K562 (cell line): Measurements from ENCODE around the gene SAE1. TPM values are rescaled to one million over a fixed set of nuclear protein-coding genes. Genes with fewer than 3 reads are reported as not detected.

Source experiments
- ATAC-seq: fragments of 200-7000 bp; cut with Tn5 transposase; 3 replicates; pipeline ENCODE4 v1.9.1; 2020; ENCODE audit warnings: moderate library complexity
- BruUV-seq: library from RNA; stranded (reverse); fragments of 400-500 nt; replicated peaks from 2 replicates; lab custom pipeline; 2021; lab: Mats Ljungman, UMichigan
- CTCF ChIA-PET: fragments of 300-600 bp; formaldehyde crosslinking; extraction: SDS; loops from one replicate; lab custom pipeline; 2021; ENCODE audit warnings: low intra/inter-chr PET ratio; lab: Yijun Ruan, JAX
- POLR2A ChIA-PET: fragments of 300-600, 350-650 bp; sonication (Branson Sonifier 250); formaldehyde crosslinking; extraction: SDS; loops from one replicate; lab custom pipeline; 2021; ENCODE audit warnings: antibody characterized with exemption, inconsistent platforms; lab: Yijun Ruan, JAX
- DNase-seq, 4 experiments: peaks; one replicate each; pipeline versions ENCODE4 v3.0.0 to v3.0.0-alpha.2; 2011 to 2018; ENCODE audit warnings: low spot score in 3 of 4, mixed read lengths in 3 of 4; ENCODE audit errors: extremely low read depth in 1 of 4
- FAIRE-seq: peaks from 2 replicates; lab custom pipeline; 2011; peaks lifted over from hg19 to GRCh38; lab: Jason Lieb, UNC
- H2AFZ ChIP-seq: 2 replicates; pipeline ENCODE4 v1.6.0; 2011; ENCODE audit warnings: low read depth, low read length, control low read depth, inconsistent platforms
- H3K27ac ChIP-seq: fragments of 200-600 bp; 3 replicates; pipeline ENCODE4 v1.8.0; 2011; ENCODE audit warnings: low read depth, mild to moderate bottlenecking, control low read depth, inconsistent platforms, low read length, moderate library complexity, mixed read lengths; ENCODE audit errors: extremely low read depth
- H3K27me3 ChIP-seq, 2 experiments: fragments of 300-600 bp in 1 of 2; 2 replicates in 1 of 2; 3 replicates in 1 of 2; pipeline versions ENCODE4 v1.6.0 to v1.8.0; 2011; ENCODE audit warnings: inconsistent platforms in 2 of 2, low read length in 2 of 2, mild to moderate bottlenecking in 1 of 2, mixed read lengths in 1 of 2, moderate library complexity in 1 of 2; ENCODE audit not compliant: control insufficient read depth in 2 of 2, insufficient read depth in 2 of 2
- H3K36me3 ChIP-seq: fragments of 300-600 bp; 3 replicates; pipeline ENCODE4 v1.8.0; 2011; ENCODE audit warnings: mild to moderate bottlenecking, low read length, inconsistent platforms; ENCODE audit not compliant: control insufficient read depth, insufficient read depth
- H3K4me1 ChIP-seq, 2 experiments: fragments of 200-600 bp in 1 of 2; replicated peaks in 1 of 2; 2 replicates in 1 of 2; 3 replicates in 1 of 2; pipeline versions ENCODE4 v1.5.1 to v1.8.0; 2011; ENCODE audit warnings: inconsistent platforms in 2 of 2, low read length in 2 of 2, mild to moderate bottlenecking in 1 of 2, mixed read lengths in 1 of 2, moderate library complexity in 1 of 2; ENCODE audit not compliant: control insufficient read depth in 2 of 2, insufficient read depth in 2 of 2
- H3K4me2 ChIP-seq: 2 replicates; pipeline ENCODE4 v1.6.1; 2011; ENCODE audit warnings: low read length, control low read depth, inconsistent platforms, mixed read lengths; ENCODE audit not compliant: insufficient read depth
- H3K4me3 ChIP-seq: fragments of 200-600 bp; sonication (generic), shearing (Covaris generic); 2 replicates; pipeline ENCODE4 v1.5.1; 2016; ENCODE audit warnings: control low read depth, inconsistent platforms
- H3K79me2 ChIP-seq: fragments of 200-600 bp; 3 replicates; pipeline ENCODE4 v1.8.0; 2011; ENCODE audit warnings: low read length, inconsistent platforms; ENCODE audit not compliant: control insufficient read depth, insufficient read depth
- H3K9ac ChIP-seq, 2 experiments: 2 replicates each; pipeline versions ENCODE4 v1.6.0 to v1.6.1; 2011; ENCODE audit warnings: low read depth in 2 of 2, low read length in 2 of 2, control low read depth in 1 of 2, inconsistent platforms in 1 of 2, mild to moderate bottlenecking in 1 of 2, mixed read lengths in 1 of 2; ENCODE audit not compliant: insufficient read depth in 1 of 2
- H3K9me1 ChIP-seq: one replicate; pipeline ENCODE4 v1.6.0; 2011; ENCODE audit warnings: inconsistent platforms, mild to moderate bottlenecking, low read length, moderate library complexity; ENCODE audit not compliant: control insufficient read depth, insufficient read depth
- H3K9me3 ChIP-seq: replicated peaks from 2 replicates; pipeline ENCODE4 v1.5.1; 2011; ENCODE audit warnings: low read depth, low read length, inconsistent platforms; ENCODE audit not compliant: control insufficient read depth, insufficient read depth
- H4K20me1 ChIP-seq: replicated peaks from 2 replicates; pipeline ENCODE4 v1.6.1; 2011; ENCODE audit warnings: low read length, inconsistent platforms, mixed read lengths; ENCODE audit not compliant: control insufficient read depth, insufficient read depth
- AFF4 ChIP-seq: sonication (generic); formaldehyde crosslinking; IDR thresholded peaks from 2 replicates; pipeline ENCODE4 v1.8.0; 2023; ENCODE audit warnings: mild to moderate bottlenecking, missing genetic modification reagents
- ETV1 ChIP-seq: fragments of 450-650 bp; conservative IDR thresholded peaks from 2 replicates; pipeline ENCODE4 v1.6.1; 2016; ENCODE audit warnings: missing genetic modification characterization, control low read depth, low read depth, missing compliant biosample characterization
- GABPA ChIP-seq: fragments of 200-800 bp; sonication (Bioruptor generic); conservative IDR thresholded peaks from 2 replicates; pipeline ENCODE4 v1.6.1; 2016; ENCODE audit warnings: low read depth, missing genetic modification characterization, missing compliant biosample characterization
- HDGF ChIP-seq: fragments of 450-650 bp; IDR thresholded peaks from 2 replicates; pipeline ENCODE4 v1.6.1; 2016
- MNT ChIP-seq, 2 experiments: fragments of 450-650 bp; conservative IDR thresholded peaks; 2 replicates each; pipeline ENCODE4 v1.6.1; 2017; ENCODE audit warnings: mild to moderate bottlenecking in 2 of 2, moderate library complexity in 2 of 2
- NONO ChIP-seq, 2 experiments: fragments of 200-400 bp in 1 of 2; fragments of 450-650 bp in 1 of 2; formaldehyde crosslinking in 1 of 2; IDR thresholded peaks; 2 replicates each; pipeline ENCODE4 v1.6.1; 2017; ENCODE audit warnings: low read depth in 2 of 2, mild to moderate bottlenecking in 2 of 2, moderate library complexity in 2 of 2, low read length in 1 of 2
- NR2C1 ChIP-seq, 2 experiments: fragments of 450-650 bp; IDR thresholded peaks; 2 replicates each; pipeline ENCODE4 v1.6.1; 2017; ENCODE audit warnings: mild to moderate bottlenecking in 2 of 2, antibody characterized with exemption in 1 of 2, inconsistent platforms in 1 of 2, missing compliant biosample characterization in 1 of 2, missing genetic modification characterization in 1 of 2
- SIX5 ChIP-seq, 2 experiments: IDR thresholded peaks; 2 replicates each; pipeline ENCODE4 v1.6.1; 2011; ENCODE audit warnings: low read length in 2 of 2, borderline replicate concordance in 1 of 2, low read depth in 1 of 2, mild to moderate bottlenecking in 1 of 2, moderate library complexity in 1 of 2; ENCODE audit not compliant: insufficient read depth in 1 of 2
- SMAD2 ChIP-seq: fragments of 150-350 bp; IDR thresholded peaks from 2 replicates; pipeline ENCODE4 v1.6.1; 2014; ENCODE audit warnings: low read depth, mild to moderate bottlenecking, low read length
- SUPT5H ChIP-seq: fragments of 450-650 bp; IDR thresholded peaks from 2 replicates; pipeline ENCODE4 v1.6.1; 2016
- TBL1XR1 ChIP-seq, 2 experiments: IDR thresholded peaks; 2 replicates each; pipeline ENCODE4 v1.6.1; 2012; ENCODE audit warnings: improper control_type of control experiment in 2 of 2, low read length in 2 of 2, mild to moderate bottlenecking in 1 of 2
- TFAM ChIP-seq: fragments of 250-450 bp; sonication (Bioruptor Pico); conservative IDR thresholded peaks from 2 replicates; pipeline ENCODE4 v1.5.0; 2021; ENCODE audit warnings: mild to moderate bottlenecking, moderate library complexity
- ZC3H11A ChIP-seq: IDR thresholded peaks from 2 replicates; pipeline ENCODE4 v1.6.1; 2012; ENCODE audit warnings: low read depth, low read length, improper control_type of control experiment
- ZFX ChIP-seq: sonication (generic); formaldehyde crosslinking; IDR thresholded peaks from 2 replicates; pipeline ENCODE4 v1.8.0; 2022; ENCODE audit warnings: mild to moderate bottlenecking, missing genetic modification reagents, moderate library complexity
- ZKSCAN8 ChIP-seq: fragments of 200-800 bp; sonication (Bioruptor generic); IDR thresholded peaks from 2 replicates; pipeline ENCODE4 v1.6.1; 2016; ENCODE audit warnings: missing genetic modification characterization, missing compliant biosample characterization
- WGBS: fragments of 100-300 bp; shearing (Covaris generic); methylation state at CpG from one replicate; pipeline ENCODE4 v1.1.6; 2016; ENCODE audit warnings: low coverage, mixed read lengths; ENCODE audit not compliant: insufficient coverage; ENCODE audit errors: missing lambda C conversion rate; 5-methylcytosine and 5-hydroxymethylcytosine counted together
- in situ Hi-C: fragments of 300-500 bp; cut with MboI; formaldehyde crosslinking; loops from 4 replicates; pipeline ENCODE4 v1.15.0; 2018; ENCODE audit warnings: inconsistent platforms, mixed read lengths
- intact Hi-C: fragments of 100-400 bp; cut with micrococcal nuclease; formaldehyde crosslinking; loops from 2 replicates; pipeline ENCODE4 v1.14.2; 2022
- polyA plus RNA-seq, 8 experiments: library from polyadenylated mRNA; depleted of rRNA in 4 of 8; stranded (reverse) in 5 of 8; unstranded in 3 of 8; fragments of >200 nt; fragmentation: Nextera tagmentation in 2 of 8; fragmentation: Illumina TruSeq in 1 of 8; extraction: Ambion mirVana in 2 of 8; extraction: Trizol in 1 of 8; gene quantifications; 2 replicates each; pipeline versions ENCODE4 v1.2.1 to v1.2.3, GENCODE V29; 2011 to 2014; ENCODE audit warnings: inconsistent platforms in 1 of 8, missing spikeins in 1 of 8
- total RNA-seq, 7 experiments: library from RNA; depleted of rRNA in 6 of 7; stranded (reverse); fragments of >200 nt in 6 of 7; fragmentation: Illumina TruSeq in 2 of 7; extraction: Trizol in 2 of 7; gene quantifications; 2 replicates each; pipeline versions ENCODE4 v1.2.1 to v1.2.3, GENCODE V29; 2011 to 2021; ENCODE audit warnings: low replicate concordance in 1 of 7

SAE1 gene
- total and polyA plus RNA-seq, 9 of the 15 experiments (the other 6 are each of a cell fraction or from before 2014, with no cell fraction given), result 82.8 to 299 (median 217) TPM

DNA sequence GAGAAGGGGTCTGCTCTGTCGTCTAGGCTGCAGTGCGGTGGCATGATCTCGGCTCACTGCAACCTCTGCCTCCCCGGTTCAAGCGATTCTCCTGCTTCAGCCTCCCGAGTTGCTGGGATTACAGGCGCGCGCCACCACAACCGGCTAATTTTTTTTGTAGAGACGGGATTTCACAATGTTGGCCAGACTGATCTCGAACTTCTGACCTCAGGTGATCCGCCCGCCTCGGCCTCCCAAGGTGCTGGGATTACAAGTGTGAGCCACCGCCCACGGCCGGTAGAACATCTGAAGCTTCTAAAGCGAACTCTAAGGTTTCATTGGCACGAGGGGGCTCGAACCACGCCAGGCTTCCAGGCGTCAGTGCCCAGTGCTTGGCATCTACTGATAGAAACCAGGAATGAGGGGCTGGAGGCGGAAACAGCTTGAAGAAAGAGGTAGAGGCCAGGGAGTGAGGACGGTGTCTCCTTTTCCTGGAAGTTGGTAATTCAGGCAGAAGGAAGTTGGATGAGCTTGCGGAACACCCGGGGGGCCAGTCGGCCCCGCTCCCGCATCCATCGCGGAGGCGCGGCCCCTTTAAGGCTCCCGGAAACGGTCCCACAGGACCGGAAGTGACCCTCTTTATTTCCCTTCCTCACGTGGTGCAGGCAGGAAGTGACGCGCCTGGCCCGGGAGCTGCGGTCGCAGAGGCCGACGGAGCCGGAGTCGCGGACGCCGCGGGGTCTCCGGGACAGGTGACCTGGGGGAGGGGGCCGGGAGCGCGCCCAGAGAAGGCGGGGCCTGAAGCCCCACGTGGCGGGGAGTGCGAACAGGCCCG lies 125.5 kb downstream of the SAE1 start, which contains the start of gene CCDC9:
Gene CCDC9, plus strand, starts transcription at position 647 of the 814 bp plus-strand sequence. CDS start 1,876 bp downstream, outside the sequence.
- in situ Hi-C loops, result no loop called here
- peak within 1 kb of the TSS; percentile 87 for H2AFZ ChIP-seq
- TSS peak; percentile 95 for BruUV-seq
- peaks cover 35% of the 10 kb centered on the region for H3K79me2 ChIP-seq
- no peaks in the 10 kb centered on the region for H3K27me3 ChIP-seq
- H3K4me1 ChIP-seq, result peaks cover 8 to 30% of the 10 kb centered on the region in 2 experiments; a peak in 4 of 5 replicates
- H3K4me3 ChIP-seq, result peak within 1 kb of the TSS; percentile 53
- FAIRE-seq, result no peak
- WGBS, result 11% methylated on average over 39 of the region's 60 CpGs
- DNase-seq, result peak in 1 of 4 experiments; percentile 98
- H3K9me1 ChIP-seq, result no peaks in the 10 kb centered on the region
- H3K36me3 ChIP-seq, result peaks cover 30% of the 10 kb centered on the region; the same call in 2 of the 3 replicates
- intact Hi-C loops, result no loop called here
- H3K9ac ChIP-seq, result peak within 1 kb of the TSS; percentile 92 to 93
- H3K9me3 ChIP-seq, result no peaks in the 10 kb centered on the region
- H4K20me1 ChIP-seq, result peaks cover 7% of the 10 kb centered on the region; the same call in 1 of the 2 replicates
- H3K4me2 ChIP-seq, result peak within 1 kb of the TSS; percentile 99
- POLR2A ChIA-PET, result interaction anchor here (0.6 to 2.9 kb wide), 19 partner anchors 10 to 520 kb away, joined by 3 to 48 read pairs (median 3); partner anchors contain the start of genes INAFM1 and SAE1
- peak; percentile 81 for ATAC-seq
- H3K27ac ChIP-seq, result peak within 1 kb of the TSS; percentile 96
- CTCF ChIA-PET, result interaction anchor here (0.6 to 1.0 kb wide), 3 partner anchors 12 to 315 kb away, joined by 3 to 4 read pairs (median 4); no protein-coding TSS in a partner anchor
- TF ChIP-seq HDGF, result 0 out of 2 replicates have a peak, but pooled peaks have one; percentile 34
- peak; percentile 84 for TF ChIP-seq SUPT5H
- TF ChIP-seq TBL1XR1 (IDR thresholded peaks at IDR 0.05; ENCODE audit: low read length in 2 of 2), result peak in 1 of 2 experiments; percentile 37; a peak in 1 of 4 replicates
- peak; percentile 71 for TF ChIP-seq NR2C1 (IDR thresholded peaks at IDR 0.05)
- TF ChIP-seq NR2C1 (tag; IDR thresholded peaks at IDR 0.05), result peak; percentile 61; the same call in 1 of the 2 replicates
- no peak for TF ChIP-seq SMAD2
- peak; percentile 93 for TF ChIP-seq ETV1 (tag)
- TF ChIP-seq ZC3H11A, result no peak
- peak; percentile 67 for TF ChIP-seq ZFX
- no peak for TF ChIP-seq NONO (IDR thresholded peaks at IDR 0.05; ENCODE audit: low read depth in 2 of 2, low read length in 1 of 2)
- TF ChIP-seq TFAM (CRISPR knock-in tag), result no peak
- TF ChIP-seq MNT (conservative IDR thresholded peaks at IDR 0.05), result peak; percentile 99
- peak in 1 of 2 experiments; percentile 19; a peak in 1 of 4 replicates for TF ChIP-seq SIX5 (IDR thresholded peaks at IDR 0.05; ENCODE audit: borderline replicate concordance in 1 of 2, insufficient read depth in 1 of 2, low read depth in 1 of 2, low read length in 2 of 2)
- peak; percentile 99 for TF ChIP-seq GABPA (tag)
- TF ChIP-seq AFF4 (CRISPR knock-in tag), result peak; percentile 58; the same call in 1 of the 2 replicates
- no peak for TF ChIP-seq ZKSCAN8 (CRISPR knock-in tag)
